GM19035 (cell line): ENCODE data around the gene CAPS.
"Not testable (repeated sequence)": the region's sequence is repeated elsewhere in the genome, so short reads cannot be mapped to it uniquely, and the experiment has no call there.

Experiments used
- ATAC-seq: cut with Tn5 transposase; IDR thresholded peaks from one replicate; pipeline ENCODE4 v1.9.1; 2021; ENCODE audit not compliant: unreplicated experiment

The CAPS gene

DNA sequence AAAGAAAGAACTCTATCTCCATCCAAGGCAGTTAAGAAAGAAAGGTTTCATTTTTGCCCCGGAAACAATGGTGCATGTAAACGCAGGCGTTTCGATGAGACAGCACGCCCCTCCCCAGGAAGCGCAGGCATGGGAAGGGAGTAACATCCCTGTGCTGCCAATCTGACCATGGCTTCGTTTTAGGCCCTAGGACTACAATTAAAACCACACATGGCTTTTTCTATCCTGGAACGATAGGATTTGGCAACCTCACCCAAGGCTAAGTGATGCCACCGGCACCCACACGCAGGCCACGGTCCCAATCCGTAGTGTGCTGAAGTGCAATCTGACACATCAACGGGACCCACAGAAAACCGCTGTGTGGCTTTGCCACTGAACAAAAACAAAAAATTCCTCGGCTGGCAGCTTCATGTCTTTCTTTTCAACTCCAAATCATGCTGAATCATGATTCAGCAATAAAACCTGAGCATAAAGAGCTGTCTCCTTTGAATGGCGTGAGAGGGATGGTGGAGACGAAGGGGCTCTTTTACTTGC, 39.7 kb downstream of the CAPS start:
- no peak for ATAC-seq

DNA sequence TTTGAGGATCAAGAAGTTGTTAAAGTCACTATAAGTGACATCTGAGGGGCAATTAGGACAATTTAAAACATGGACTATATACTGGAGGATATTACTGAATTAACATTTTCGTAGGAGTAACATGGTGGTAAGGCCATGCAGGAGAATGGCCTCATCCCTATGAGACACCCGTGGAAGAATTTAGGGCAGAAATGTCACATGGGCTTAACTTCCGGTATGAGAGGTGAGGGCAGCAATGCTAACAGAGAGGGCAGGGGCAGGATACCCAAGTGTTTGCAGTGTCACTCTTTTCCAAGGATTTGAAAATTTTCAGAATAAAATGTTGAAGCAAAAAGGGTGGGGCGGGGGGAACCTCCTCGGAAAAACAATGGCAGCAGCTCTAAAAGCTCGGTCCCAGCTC, 40.2 kb downstream of the CAPS start:
- no peak for ATAC-seq

DNA sequence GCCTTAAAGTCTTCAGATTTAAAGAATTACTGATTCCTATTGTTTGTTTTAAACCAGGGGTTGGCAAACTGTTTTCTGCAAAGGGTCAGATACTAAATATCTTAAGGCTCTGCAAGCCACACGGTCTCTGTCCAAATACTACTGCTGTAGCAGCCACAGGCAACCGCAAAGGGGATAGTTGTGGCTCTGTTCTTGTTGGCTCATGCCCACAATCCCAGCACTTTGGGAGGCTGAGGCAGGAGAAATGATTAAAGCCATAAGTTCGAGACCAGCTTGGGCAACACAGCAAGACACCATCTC, 41.5 kb downstream of the CAPS start:
- no peak for ATAC-seq

DNA sequence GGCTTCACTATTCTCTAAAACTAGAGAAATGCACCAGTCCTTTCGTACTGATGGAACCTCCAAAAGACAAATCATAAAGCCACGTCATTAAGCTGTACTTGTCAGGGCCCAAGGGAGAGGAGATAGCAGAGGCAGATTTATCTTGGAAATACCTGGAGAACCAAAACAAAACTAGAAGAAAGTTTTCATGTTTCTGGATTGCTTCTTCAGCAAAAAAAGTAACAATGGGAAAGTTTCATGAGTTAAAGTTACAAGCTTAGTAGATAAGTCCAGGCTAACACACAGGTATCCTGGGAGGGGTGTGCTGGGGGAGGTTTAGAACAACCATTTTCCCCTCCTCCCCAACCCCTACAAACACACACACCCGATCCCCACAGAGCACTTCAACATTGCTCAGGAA, 42.3 kb downstream of the CAPS start:
- no peak for ATAC-seq

DNA sequence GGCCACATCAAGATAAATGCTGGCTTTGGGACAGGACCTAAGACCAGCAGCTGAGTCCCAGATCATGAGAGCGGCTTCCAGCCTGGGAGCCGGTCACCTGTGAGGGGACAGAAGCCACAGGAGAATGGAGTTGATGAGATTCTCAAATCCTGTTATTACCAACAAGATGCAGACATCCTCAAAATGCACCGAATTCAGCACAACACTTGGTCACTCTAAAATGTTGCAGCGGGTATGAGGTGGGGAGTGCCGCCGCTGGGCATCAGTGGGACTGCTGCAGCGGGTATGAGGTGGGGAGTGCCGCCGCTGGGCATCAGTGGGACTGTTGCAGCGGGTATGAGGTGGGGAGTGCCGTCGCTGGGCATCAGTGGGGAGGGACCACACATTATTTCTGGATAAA, 42.7 kb downstream of the CAPS start:
- ATAC-seq: no peak

DNA sequence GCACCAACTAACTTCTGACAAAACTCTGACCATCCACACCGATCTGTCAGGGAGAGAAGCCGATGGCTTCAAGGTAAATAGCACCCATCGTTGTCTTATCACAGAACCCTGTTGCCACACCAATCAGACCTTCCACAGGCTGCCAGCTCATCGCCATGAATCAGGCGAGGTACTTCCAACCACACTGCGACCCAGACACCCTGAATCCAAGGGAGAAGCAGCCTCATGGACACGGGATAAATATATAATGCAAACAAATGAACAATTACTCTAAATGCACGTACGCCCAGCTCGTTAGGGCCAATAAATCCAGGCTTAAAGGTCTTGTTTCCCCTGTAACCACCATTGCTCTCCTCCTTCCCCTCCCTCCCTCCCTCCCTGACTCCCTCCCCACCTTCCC, 43.1 kb downstream of the CAPS start:
- no peak for ATAC-seq

DNA sequence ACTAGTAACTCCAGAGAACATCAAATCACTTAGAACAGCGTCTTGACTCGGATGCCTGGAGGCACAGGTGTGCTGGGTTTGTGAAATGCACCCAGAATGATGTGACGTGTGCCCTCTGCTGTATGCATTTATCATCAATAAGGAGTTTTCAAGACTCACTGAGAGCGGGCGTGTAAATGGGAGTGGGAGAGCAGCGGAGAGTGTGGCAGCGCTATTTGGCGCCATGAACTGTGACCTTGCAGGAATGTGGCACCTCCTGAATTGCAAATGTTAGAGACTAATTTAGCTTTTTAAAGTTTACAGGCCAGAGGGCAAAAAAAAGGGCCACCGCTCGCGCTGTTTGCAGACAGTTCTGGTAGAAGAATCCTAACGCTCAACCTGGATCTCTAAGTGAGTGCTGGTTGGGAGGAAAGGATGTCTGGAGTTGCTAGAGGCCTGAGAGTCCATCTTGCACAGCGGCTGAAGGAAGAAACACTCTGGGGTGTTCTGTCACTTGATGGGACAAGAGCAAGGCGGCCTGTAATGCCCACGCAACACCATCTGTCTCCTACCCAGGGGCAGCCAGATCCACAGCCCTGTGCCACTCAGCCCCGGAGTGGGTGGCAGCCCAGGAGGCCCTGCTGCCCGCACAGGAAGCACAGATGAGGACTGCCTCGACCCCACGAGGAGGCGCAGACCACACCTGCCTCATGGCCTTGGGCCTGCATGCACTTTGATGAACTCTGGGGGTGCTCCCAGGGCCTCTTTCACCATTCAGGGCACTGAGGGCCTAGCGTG, 44.2 kb downstream of the CAPS start:
- ATAC-seq: no peak

DNA sequence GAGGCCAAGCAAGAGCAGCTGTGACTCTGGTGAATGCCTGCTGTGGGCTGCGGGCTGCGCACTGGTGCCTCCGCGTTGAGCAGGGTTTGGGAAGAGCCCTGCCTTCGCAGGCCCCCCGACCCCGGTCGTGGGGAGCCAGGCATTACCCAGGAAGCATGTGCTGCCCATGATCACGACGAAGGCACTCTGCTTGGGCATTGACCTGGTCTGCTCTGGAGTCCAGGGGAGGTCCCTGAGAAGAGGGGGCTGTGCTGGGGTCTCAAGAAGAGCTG, 44.7 kb downstream of the CAPS start:
- no peak for ATAC-seq

DNA sequence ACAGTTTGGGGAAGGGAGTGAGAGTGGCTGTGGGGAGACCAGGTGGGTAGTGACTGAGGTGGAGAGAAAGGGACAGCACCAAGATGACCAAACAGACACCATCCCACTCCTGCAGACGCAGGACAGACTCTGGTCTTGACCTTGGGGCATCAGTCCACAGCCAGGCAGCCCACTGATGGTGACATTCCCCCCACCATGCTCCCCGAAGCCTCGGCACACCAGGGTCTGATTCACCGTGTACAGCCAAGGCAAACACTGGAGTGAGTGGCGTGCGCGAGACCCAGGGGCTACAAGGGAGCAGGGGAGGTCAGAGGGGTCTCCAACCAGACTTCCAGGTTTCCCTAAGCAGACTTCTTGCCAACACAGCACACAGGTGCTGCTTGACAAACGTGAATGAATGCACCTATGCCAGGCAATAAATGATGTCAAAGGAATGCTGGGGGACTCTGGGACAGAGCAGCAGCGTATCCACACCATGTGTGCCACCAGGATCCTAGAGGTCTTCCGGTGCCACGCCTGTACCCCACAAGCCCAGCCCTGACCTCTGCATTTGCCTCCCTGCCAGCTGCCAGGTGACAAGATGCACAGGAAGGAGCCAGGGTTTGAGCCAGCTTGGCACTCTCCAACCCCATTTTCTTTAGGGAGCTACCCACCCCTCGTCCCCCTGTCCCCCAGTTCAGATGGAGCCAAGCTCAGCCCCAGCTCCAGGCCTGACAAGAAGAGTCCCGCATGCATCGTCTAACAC, 45.4 kb downstream of the CAPS start:
- ATAC-seq: no peak

DNA sequence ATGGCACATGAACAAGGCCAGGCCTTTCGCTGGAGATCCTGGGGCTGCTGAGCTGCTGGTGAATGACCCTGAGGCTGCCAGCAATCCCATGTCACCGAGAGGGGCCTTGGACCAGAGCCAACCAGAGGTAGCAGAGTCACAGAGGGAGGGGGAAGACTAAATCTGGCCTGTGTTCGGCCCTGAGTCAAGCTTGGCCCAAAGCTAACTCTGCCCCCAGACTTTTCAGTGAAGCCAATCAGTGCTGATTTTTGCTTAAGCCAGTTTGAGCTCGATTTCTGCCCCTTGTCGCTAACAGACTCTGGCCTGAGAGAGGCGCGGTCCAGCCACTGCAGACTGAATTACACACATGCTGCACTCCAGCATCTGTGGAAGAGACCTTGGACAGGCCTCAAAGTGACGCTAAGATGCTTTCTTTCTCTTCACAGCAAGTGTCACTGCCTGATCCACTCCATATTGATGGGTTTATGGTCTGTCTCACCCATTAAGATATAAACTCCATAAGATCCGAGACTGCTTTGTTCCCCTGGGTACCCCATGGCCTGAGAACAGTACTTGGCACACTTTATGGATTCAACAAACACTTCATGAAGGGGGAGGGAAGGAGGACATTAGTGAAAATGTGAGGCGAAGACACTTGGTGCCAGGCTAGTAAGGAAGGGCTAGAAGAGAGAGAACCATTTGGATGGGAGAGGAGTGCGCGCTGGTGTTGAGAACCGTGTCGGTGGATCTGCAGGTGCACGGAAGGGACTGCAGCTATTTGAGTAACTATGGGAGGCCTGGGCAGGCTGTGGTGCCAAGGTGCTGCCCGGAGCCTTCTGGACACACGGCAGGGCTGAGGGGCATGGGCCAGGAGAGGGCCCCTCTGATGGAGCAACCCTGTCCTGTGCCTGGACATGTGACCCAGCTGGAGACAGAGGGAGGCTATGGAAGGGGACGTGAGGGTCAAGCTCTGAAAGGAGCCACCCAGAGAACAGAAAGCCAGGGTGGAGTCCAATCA, 46.2 kb downstream of the CAPS start:
- ATAC-seq: no peak

DNA sequence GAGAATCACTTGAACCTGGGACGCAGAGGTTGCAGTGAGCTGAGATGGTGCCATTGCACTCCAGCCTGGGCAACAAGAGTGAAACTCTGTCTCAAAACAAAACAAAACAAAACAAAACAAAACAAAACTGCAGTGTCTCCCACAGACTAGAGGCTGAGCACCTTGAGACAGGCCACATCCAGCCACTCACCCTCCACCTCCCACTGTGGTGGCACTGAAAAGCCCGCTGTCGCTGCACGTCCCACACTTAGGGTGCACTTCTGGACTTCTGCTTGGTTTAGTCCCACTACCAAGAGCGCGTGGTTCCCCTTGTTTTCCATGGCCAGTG, 47.6 kb downstream of the CAPS start:
- not testable (repeated sequence) for ATAC-seq

DNA sequence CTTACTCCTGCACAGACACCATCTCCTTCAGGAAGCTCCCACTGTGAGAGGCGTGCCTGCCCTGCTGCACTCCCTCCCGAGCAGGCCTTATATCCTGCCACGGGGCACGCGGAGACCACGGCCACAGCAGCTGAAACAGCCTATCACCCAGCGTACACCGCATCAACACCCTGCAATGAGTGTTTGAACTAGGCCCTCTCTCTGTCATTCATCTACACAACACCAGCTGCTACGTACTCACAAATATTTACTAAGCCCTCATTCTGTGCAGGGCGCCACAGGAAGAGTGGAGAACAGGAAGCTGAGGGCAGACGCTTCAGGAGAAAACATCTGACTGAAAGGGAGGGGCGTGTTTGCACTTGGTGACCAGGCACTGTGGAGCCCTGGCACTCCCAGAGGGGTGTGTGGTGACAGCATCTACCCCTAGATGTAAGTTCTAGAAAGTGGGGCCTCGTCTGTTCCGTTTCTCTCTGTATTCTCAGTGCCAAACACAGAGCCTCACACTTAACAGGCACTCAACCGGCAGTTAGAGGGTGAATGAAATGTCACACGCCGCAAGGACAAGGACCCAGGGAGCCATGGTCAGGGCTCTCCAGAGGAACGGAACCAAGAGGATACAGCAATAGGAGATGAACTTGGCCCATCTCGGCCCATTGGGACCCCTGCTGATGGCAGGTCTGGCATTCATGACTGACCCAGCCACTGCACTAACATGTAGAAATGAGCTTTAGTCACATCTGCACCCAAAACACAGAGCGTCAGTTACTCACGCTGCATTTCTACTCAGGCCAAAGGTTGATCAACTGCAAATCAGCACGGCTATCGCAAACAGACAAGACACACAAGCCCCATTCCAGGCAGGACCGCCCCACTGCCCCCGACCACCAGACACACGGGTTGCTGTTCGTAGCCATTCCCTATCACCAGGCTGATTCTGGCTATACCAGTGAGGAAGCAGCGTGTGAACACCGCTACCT, 48.2 kb downstream of the CAPS start:
- no peak for ATAC-seq

DNA sequence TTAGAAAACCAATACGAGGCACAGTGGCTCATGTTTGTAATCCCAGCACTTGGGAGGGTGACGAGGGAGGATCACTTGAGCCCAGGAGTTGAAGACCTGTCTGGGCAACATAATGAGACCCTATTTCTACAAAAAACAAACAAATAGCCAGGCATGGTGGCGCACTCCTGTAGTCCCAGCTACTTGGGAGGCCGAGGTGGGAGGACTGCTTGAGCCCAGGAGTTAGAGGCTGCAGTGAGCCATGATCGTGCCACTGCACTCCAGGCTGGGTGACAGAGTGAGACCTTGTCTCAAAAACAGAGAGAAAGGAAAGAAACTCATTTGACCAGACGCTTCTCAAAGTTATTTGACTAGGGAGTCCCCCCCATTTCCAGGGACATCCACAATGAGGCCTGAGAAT, 49.2 kb downstream of the CAPS start:
- ATAC-seq: not testable (repeated sequence)

DNA sequence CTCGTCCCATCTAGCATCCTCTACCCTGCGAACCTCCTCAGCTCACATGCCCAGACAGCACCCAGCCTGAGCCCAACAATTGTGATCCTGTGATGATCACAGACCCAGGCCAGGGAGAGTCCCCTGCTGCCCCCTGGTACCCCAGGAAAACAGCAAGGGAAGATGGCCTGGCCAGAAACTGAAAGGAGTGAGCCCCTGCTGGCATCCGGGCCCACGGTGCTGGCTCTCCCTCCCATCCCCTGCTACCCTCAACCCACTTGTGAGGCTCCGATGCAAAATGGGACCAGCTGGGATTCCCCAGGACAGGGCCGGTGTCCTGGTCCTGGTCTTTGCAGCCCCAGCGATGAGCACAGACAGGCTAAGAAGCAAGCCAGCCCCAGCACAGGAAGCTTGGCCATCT, 49.8 kb downstream of the CAPS start:
- no peak for ATAC-seq

DNA sequence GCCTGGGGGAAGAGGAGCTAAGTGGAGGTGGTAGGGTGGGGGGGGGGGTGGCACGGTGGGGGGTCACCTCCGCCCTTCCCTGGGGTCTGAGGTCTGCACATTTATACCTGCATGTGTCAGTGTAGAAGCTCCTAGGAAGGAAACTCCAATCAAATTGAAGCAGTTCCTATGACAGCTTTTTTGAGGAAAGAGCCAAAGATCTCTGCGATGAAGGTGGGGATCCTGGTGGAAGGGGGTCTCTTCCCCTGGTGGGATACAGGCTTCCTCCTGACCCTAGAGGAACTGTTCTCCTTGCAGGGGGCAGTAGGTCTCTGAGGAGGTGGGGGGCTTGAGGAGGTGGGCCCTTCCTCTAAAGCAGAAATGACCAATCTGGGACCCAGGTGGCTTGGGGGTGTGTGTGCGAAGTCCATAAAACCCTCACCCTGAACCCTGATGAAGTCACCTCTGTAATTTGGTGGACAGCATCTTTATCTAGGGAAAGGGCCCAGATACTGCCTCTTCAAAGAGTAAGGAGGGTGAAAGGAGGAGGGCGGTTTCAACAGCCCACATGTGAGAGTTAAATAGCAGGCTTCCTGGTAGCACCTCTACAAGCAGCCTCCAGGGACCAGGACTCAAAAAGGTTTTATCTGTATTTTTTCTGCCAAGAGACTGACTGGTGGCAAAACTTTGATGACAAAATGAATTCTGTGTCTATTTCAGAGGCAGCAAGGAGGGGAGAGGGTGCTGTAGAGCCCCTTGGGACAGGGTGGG, 50.9 kb downstream of the CAPS start:
- no peak for ATAC-seq
